ENCODE measurements around the gene TDRD3.
"Not testable (repeated sequence)": the region's sequence is repeated elsewhere in the genome, so short reads cannot be mapped to it uniquely, and the experiment has no call there.

The TDRD3 gene

GRCh38 chr13:60398907-60399589 is 2.0 kb downstream of the TDRD3 start:
- no peak for DNase-seq (ENCODE audit: low read depth)

DNA sequence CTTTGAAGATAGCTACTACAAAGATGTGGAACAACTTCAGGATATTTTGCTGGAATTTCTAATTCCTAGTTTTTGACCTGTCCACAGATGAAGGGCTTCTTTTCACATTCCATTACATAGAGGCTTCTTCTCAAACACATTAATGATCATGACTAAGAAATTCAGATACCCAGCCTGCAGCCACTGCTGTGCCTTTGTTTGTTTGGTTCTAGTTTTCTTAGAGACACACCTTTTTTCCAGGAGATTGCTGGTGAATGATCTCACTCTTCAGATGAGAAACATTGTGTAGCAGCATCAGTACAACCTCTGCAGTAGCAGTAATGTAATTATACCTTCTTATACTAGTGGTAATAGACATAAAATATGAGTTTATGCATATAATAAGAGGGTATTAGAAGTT is 5.0 kb downstream of the TDRD3 start:
- DNase-seq (ENCODE audit: low read depth) = no peak

DNA sequence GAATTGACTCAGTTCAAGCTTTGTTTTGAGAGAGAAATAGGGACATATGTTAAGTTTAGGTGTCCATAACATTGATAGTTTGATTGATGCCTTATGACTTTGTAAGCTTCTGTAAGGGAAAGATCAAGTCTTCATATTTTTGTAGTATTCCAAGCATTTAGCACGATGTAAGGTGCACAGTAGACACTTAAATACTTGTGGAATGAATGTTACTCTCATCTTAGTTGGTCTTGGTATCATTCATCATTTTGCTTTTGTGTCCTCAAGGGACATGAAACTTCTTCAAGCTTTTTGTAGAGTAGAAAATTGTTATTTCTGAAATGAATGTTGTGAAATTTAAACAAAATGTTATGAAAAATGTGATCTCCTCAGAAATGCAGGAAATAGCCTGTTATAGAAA is 10.1 kb downstream of the TDRD3 start:
- DNase-seq (ENCODE audit: low read depth) = no peak

DNA sequence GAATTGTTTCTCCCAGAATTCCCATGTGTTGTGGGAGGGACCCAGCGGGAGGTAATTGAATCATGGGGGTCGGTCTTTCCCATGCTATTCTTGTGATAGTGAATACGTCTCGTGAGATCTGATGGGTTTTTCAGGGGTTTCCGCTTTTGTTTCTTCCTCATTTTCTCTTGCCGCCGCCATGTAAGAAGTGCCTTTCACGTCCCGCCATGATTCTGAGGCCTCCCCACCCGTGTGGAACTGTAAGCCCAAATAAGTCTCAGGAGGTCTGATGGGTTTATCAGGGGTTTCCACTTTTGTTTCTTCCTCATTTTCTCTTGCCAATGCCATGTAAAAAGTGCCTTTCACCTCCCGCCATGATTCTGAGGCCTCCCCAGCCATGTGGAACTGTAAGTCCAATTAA is 10.8 kb downstream of the TDRD3 start:
- DNase-seq (ENCODE audit: low read depth) = not testable (repeated sequence)

DNA sequence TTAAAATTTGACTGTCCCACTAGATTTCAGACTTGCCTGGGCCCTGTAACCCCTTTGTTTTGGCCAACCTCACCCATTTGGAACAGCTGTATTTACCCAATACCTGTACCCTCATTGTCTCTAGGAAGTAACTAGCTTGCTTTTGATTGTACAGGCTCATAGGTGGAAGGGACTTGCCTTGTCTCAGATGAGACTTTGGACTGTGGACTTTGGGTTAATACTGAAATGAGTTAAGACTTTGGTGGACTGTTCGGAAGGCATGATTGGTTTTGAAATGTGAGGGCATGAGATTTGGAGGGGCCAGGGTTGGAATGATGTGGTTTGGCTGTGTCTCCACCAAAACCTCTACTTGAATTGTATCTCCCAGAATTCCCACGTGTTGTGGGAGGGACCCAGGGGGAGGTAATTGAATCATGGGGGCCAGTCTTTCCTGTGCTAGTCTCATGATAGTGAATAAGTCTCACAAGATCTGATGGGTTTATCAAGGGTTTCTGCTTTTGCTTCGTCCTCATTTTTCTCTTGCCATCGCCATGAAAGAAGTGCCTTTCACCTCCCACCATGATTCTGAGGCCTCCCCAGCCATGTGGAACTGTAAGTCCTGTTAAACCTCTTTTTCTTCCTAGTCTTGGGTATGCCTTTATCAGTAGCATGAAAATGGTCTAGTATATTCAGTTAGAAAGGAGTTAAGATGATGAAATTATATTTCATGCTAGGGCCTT is 12.7 kb downstream of the TDRD3 start:
- not testable (repeated sequence) for DNase-seq (ENCODE audit: low read depth)

GRCh38 chr13:60410299-60410698 is 13.3 kb downstream of the TDRD3 start:
- no peak for DNase-seq (ENCODE audit: low read depth)

GRCh38 chr13:60411464-60411863 is 14.4 kb downstream of the TDRD3 start:
- DNase-seq (ENCODE audit: low read depth) = no peak

GRCh38 chr13:60411983-60412382 is 15.0 kb downstream of the TDRD3 start:
- DNase-seq (ENCODE audit: low read depth) = no peak

- DNase-seq (ENCODE audit: low read depth) = no peak
Observed at GRCh38 chr13:60412909-60413616, 16.0 kb downstream of the TDRD3 start.

GRCh38 chr13:60414177-60414576 is 17.2 kb downstream of the TDRD3 start:
- no peak for DNase-seq (ENCODE audit: low read depth)

GRCh38 chr13:60417734-60418133 is 20.7 kb downstream of the TDRD3 start:
- no peak for DNase-seq (ENCODE audit: low read depth)

DNA sequence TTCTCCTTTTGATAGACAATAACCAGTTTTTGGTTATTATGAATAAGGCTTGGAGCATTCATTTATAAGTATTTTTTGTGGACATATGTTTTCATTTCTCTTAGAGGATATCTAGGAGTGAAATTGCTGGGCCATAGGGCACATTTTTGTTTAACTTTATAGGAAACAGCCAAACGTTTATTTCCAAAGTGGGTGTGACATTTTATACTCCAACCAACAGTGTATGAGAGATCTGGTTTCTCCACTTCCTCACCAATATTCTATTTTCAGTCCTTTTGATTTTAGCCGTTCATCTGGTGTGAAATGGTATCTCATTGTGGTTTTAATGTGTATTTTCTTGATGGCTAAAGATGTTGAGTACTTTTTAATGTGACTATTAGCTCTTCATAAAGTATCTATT is 21.9 kb downstream of the TDRD3 start:
- DNase-seq (ENCODE audit: low read depth) = no peak

DNA sequence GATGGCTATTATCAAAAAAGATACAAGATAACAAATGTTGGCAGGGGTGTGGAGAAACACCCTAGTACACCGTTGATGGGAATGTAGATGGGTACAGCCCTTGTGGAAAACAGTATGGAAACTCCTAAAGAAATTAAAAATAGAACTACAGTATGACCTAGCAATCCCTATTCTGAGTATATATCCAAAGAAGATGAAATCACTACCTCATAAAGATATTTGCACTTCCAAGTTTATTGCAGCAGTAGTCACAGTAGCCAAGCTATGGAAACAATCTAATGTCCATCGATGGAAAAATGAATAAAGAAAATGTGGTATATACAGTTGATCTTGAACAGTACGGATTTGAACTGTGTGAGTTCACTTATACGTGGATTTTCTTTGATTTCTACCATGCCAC is 28.3 kb downstream of the TDRD3 start:
- DNase-seq (ENCODE audit: low read depth) = no peak

- no peak for DNase-seq (ENCODE audit: low read depth)
Observed at GRCh38 chr13:60426075-60426474, 29.1 kb downstream of the TDRD3 start.

GRCh38 chr13:60427285-60427684 is 30.3 kb downstream of the TDRD3 start:
- no peak for DNase-seq (ENCODE audit: low read depth)

DNA sequence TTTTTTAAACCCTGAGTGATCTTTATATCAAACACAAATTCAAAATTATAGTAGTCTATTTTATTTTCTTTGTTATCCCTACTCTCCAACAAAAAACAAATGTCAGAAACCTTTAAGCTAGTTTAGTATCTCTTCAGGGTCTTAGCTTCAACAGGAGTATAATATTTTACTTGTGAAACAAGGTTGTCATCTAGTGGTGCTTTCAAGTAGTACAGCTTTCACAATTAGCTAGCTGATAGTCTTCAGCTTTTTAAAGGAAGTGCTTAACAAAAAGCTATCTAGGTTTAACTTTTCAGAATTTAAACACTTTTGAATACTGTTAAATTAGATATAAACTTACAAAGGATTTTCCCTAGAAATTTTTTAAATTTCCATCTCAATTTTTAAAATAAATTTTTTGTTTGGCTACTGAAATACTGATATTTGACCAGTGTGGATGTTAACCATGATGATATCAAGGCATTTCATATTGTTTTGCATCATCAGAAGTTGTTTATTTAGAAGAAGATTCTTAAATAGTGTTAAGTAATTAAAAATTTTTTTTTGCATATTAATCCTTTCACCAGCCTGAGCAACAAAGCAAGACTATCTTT is 34.2 kb downstream of the TDRD3 start:
- peak; percentile 20 for DNase-seq (ENCODE audit: low read depth)

DNA sequence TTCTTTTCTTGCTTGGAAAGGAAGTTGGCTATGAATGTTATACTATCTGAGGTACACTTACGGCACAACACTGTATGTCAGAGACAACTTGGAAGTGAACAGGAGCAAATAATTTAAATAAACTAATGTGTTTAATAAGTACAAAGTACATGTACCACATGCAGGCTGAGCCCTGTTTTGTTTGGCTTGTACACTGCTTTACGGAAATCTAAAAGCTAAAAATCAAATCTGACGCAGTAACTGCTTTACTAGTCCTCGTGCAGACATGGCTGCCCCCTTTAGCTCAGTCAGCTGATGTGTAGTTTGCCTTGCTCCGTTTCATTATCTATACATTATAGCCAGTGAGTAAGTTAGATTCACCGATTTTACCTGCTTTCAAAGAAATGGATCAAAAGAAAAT is 36.5 kb downstream of the TDRD3 start:
- no peak for DNase-seq (ENCODE audit: low read depth)

GRCh38 chr13:60435762-60436374 is 38.8 kb downstream of the TDRD3 start:
- DNase-seq (ENCODE audit: low read depth) = no peak

DNA sequence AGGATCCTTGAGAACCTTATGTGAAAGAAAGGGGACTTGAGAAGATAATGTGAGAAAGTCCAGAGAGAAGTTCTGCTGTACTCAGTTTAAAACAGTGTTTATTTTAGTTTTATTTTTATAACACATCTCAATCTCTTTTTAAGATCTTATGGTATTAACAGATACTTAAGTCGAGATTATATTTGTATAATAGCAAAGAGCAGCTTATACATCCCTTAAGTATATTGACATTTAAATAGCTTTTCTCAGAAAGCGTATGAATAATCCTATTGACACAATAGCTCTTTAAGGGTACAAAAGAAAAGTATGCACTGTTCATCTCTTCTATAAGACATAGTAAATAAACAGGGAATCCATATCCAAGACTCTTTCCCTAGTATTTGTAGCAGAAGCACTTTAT is 42.2 kb downstream of the TDRD3 start:
- DNase-seq (ENCODE audit: low read depth) = no peak

- no peak for DNase-seq (ENCODE audit: low read depth)
Observed at GRCh38 chr13:60441761-60442160, 44.7 kb downstream of the TDRD3 start.

DNA sequence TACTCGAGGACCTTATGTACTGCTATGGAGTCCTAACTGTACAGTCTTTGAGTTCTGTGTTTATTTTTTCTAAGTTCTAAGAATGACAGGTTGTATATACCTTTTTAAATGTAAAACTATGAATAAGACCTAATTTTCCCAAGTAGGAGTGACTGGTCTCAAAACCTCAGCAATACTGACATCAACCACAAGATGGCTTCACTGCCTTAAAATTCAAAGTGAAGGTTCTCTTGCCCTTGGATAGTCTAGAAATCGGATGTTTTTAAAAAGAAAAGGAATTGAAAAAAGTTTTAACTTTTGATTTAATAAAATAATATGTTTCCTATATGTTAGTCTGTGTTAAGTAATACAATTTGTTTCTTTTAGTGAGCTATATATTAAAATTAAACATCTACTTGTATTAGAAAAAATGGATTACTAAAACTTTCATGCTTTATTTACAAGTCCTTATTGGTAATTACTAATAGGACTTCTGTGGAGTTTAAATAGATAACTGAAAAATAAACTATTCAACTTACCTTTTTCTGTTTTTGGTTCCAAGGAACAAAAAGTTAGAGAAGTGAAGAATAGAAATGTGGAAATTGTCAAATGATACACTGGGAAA is 52.0 kb downstream of the TDRD3 start:
- DNase-seq (ENCODE audit: low read depth) = peak; percentile 16

DNA sequence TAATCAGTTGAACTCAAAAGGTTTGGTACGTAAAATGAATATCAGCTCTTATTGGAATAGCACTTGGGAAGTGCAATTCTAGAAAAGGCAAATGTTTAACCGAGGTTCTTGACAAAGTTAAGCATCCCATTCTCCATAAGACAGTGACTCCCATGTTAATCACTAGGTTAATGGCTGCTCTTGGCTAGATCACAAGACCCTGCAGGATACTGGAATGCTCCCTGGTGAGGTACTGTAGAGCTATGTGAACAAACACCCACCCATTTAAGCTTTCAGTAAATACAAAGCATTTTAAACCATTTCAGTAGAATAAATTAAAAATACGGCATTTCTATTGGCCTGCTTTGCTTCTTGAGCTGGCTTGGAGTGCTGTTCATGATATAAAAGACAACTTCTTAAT is 56.5 kb downstream of the TDRD3 start:
- DNase-seq (ENCODE audit: low read depth) = no peak

Measured in GM04504 (cell line).